HepG2 (cell line): Measurements from ENCODE around the gene TMEM116. TPM values are rescaled to one million over a fixed set of nuclear protein-coding genes. Genes with fewer than 3 reads are reported as not detected.
A peak's percentile ranks its signal among the peaks of the same experiment; 100 is the strongest.

Source experiments
- ATAC-seq: fragments of 200-7000 bp; cut with Tn5 transposase; 3 replicates; pipeline ENCODE4 v1.9.1; 2020; ENCODE audit warnings: mild to moderate bottlenecking, moderate library complexity
- Bru-seq: library from RNA; stranded (reverse); fragments of 400-500 nt; gene quantifications from one replicate; lab custom pipeline; 2021; lab: Mats Ljungman, UMichigan
- BruChase-seq, 2 experiments: library from RNA; stranded (reverse); fragments of 400-500 nt; gene quantifications; one replicate each; lab custom pipeline; 2021; lab: Mats Ljungman, UMichigan
- BruUV-seq: library from RNA; stranded (reverse); fragments of 400-500 nt; replicated peaks from 2 replicates; lab custom pipeline; 2021; lab: Mats Ljungman, UMichigan
- CTCF ChIA-PET: fragments of 300-600 bp; formaldehyde crosslinking; extraction: SDS; loops from one replicate; lab custom pipeline; 2021; ENCODE audit warnings: low total read pairs, inconsistent platforms, low intra/inter-chr PET ratio; lab: Yijun Ruan, JAX
- POLR2A ChIA-PET: fragments of 350-600 bp; sonication (Branson Sonifier 250); formaldehyde crosslinking; loops from one replicate; lab custom pipeline; 2020; ENCODE audit warnings: antibody characterized with exemption, inconsistent platforms; lab: Yijun Ruan, JAX
- DNase-seq: peaks from one replicate; pipeline ENCODE4 v3.0.0-alpha.2; 2015; ENCODE audit warnings: low spot score
- FAIRE-seq: peaks from 3 replicates; lab custom pipeline; 2011; peaks lifted over from hg19 to GRCh38; lab: Jason Lieb, UNC
- H2AFZ ChIP-seq: one replicate; pipeline ENCODE4 v1.6.1; 2011; ENCODE audit warnings: low read length, inconsistent platforms
- H3K27ac ChIP-seq: fragments of 300-600 bp; 3 replicates; pipeline ENCODE4 v1.8.0; 2011; ENCODE audit warnings: mixed run types, mild to moderate bottlenecking, mixed read lengths, low read length, inconsistent platforms; ENCODE audit not compliant: insufficient read depth; ENCODE audit errors: extremely low read length
- H3K27me3 ChIP-seq, 2 experiments: fragments of 200-600 bp in 1 of 2; 2 replicates in 1 of 2; 3 replicates in 1 of 2; pipeline versions ENCODE4 v1.6.0 to v1.8.0; 2011; ENCODE audit warnings: low read length in 2 of 2, mild to moderate bottlenecking in 2 of 2, moderate library complexity in 2 of 2, inconsistent platforms in 1 of 2; ENCODE audit not compliant: insufficient read depth in 2 of 2, control insufficient read depth in 1 of 2
- H3K36me3 ChIP-seq, 2 experiments: fragments of 200-600 bp in 1 of 2; replicated peaks in 1 of 2; 2 replicates in 1 of 2; 3 replicates in 1 of 2; pipeline versions ENCODE4 v1.5.1 to v1.8.0; 2011; ENCODE audit warnings: low read length in 2 of 2, inconsistent platforms in 1 of 2; ENCODE audit not compliant: insufficient read depth in 2 of 2, control insufficient read depth in 1 of 2
- H3K4me1 ChIP-seq: 2 replicates; pipeline ENCODE4 v1.5.1; 2012; ENCODE audit warnings: low read length, inconsistent platforms; ENCODE audit not compliant: insufficient read depth
- H3K4me2 ChIP-seq: 2 replicates; pipeline ENCODE4 v1.6.0; 2011; ENCODE audit warnings: low read depth, low read length, inconsistent platforms
- H3K4me3 ChIP-seq, 3 experiments: fragments of 200-600 bp in 1 of 3; sonication (generic), shearing (Covaris generic) in 1 of 3; replicated peaks in 1 of 3; 2 replicates each; pipeline ENCODE4 v1.5.1; 2011 to 2016; ENCODE audit warnings: low read length in 3 of 3, inconsistent platforms in 2 of 3, low read depth in 2 of 3, mild to moderate bottlenecking in 2 of 3, control low read depth in 1 of 3, mixed read lengths in 1 of 3; ENCODE audit not compliant: insufficient read depth in 1 of 3
- H3K79me2 ChIP-seq: one replicate; pipeline ENCODE4 v1.6.1; 2011; ENCODE audit warnings: low read length, inconsistent platforms; ENCODE audit not compliant: insufficient read depth
- H3K9ac ChIP-seq: 2 replicates; pipeline ENCODE4 v1.6.0; 2011; ENCODE audit warnings: mild to moderate bottlenecking, low read depth, low read length, inconsistent platforms; ENCODE audit not compliant: insufficient read depth
- H3K9me3 ChIP-seq: 2 replicates; pipeline ENCODE4 v1.5.1; 2012; ENCODE audit warnings: mild to moderate bottlenecking, low read length
- H4K20me1 ChIP-seq: 2 replicates; pipeline ENCODE4 v1.6.0; 2011; ENCODE audit warnings: inconsistent platforms, mild to moderate bottlenecking, low read length, moderate library complexity; ENCODE audit not compliant: insufficient read depth
- ASH2L ChIP-seq: fragments of 300-600, 200-600 bp; sonication (generic); IDR thresholded peaks from 2 replicates; pipeline ENCODE4 v1.7.0; 2017; ENCODE audit warnings: low read depth, mild to moderate bottlenecking, moderate library complexity, mixed read lengths, low read length; ENCODE audit not compliant: insufficient read length
- ATF2 ChIP-seq: sonication (generic); formaldehyde crosslinking; IDR thresholded peaks from 2 replicates; pipeline ENCODE4 v1.4.0; 2020; ENCODE audit warnings: missing genetic modification reagents
- HMGXB3 ChIP-seq: sonication (generic); formaldehyde crosslinking; IDR thresholded peaks from 2 replicates; pipeline ENCODE4 v1.4.0; 2020; ENCODE audit warnings: missing genetic modification reagents, borderline replicate concordance
- SMYD3 ChIP-seq: sonication (generic); formaldehyde crosslinking; IDR thresholded peaks from 2 replicates; pipeline ENCODE4 v1.8.1; 2023; ENCODE audit warnings: mild to moderate bottlenecking, missing genetic modification reagents
- SRF ChIP-seq: IDR thresholded peaks from 2 replicates; pipeline ENCODE4 v1.6.1; 2011; ENCODE audit warnings: mild to moderate bottlenecking, low read depth, low read length, moderate library complexity
- ZNF563 ChIP-seq: sonication (generic); formaldehyde crosslinking; IDR thresholded peaks from 2 replicates; pipeline ENCODE4 v1.8.0; 2022; ENCODE audit warnings: mild to moderate bottlenecking, moderate library complexity, missing genetic modification reagents
- ZNF770 ChIP-seq: sonication (generic); formaldehyde crosslinking; IDR thresholded peaks from 2 replicates; pipeline ENCODE4 v1.5.0; 2020; ENCODE audit warnings: mild to moderate bottlenecking, missing genetic modification reagents
- ZSCAN22 ChIP-seq: sonication (generic); formaldehyde crosslinking; IDR thresholded peaks from 2 replicates; pipeline ENCODE4 v1.4.0; 2020; ENCODE audit warnings: mild to moderate bottlenecking, missing genetic modification reagents
- WGBS: methylation state at CpG from one replicate; pipeline ENCODE4 v1.1.6; 2017; ENCODE audit warnings: low lambda C conversion rate; 5-methylcytosine and 5-hydroxymethylcytosine counted together
- in situ Hi-C: cut with HindIII; loops from 2 replicates; pipeline ENCODE4 v1.10.0; 2017; ENCODE audit warnings: low pct_unique_long_range_greater_than_20kb; ENCODE audit not compliant: extremely low pct_ligation_motif_present
- intact Hi-C: fragments of 100-400 bp; cut with micrococcal nuclease; formaldehyde crosslinking; loops from one replicate; pipeline ENCODE4 v1.10.0; 2022; ENCODE audit not compliant: unreplicated experiment
- long read RNA-seq, 2 experiments: library from RNA in 1 of 2; library from polyadenylated mRNA in 1 of 2; stranded (forward) in 1 of 2; unstranded in 1 of 2; transcript quantifications; one replicate each; pipeline ENCODE4 v2.0.0, GENCODE V29; 2019 to 2022
- polyA minus RNA-seq, 3 experiments: library from RNA; depleted of rRNA, polyadenylated mRNA; stranded (reverse); fragments of >200 nt; gene quantifications; 2 replicates each; pipeline ENCODE4 v1.2.3, GENCODE V29; 2011; ENCODE audit warnings: low replicate concordance in 1 of 3
- polyA plus RNA-seq, 8 experiments: library from polyadenylated mRNA; depleted of rRNA in 3 of 8; stranded (reverse) in 7 of 8; unstranded in 1 of 8; fragments of >200 nt; fragmentation: Illumina TruSeq in 4 of 8; extraction: Trizol in 4 of 8; gene quantifications; 2 replicates each; pipeline versions ENCODE4 v1.2.1 to v1.2.3, GENCODE V29; 2011 to 2016; ENCODE audit warnings: low read depth in 4 of 8, missing spikeins in 1 of 8, mixed read lengths in 1 of 8; ENCODE audit not compliant: insufficient read depth in 1 of 8
- total RNA-seq, 5 experiments: library from RNA; depleted of rRNA; stranded (reverse); fragments of >200 nt; fragmentation: Illumina TruSeq; extraction: Trizol; gene quantifications; 2 replicates each; pipeline ENCODE4 v1.2.3, GENCODE V29; 2016; ENCODE audit warnings: low read depth in 1 of 5

Gene TMEM116
- total RNA-seq (2016; rRNA removed; fragmentation: Illumina TruSeq; extraction: Trizol) (11.5 and 14.0 TPM in 2 replicates), polyA plus RNA-seq (2011; rRNA removed) (16.4 and 17.8 TPM in 2 replicates), polyA minus RNA-seq (2011; rRNA and poly(A)+ RNA removed; ENCODE audit: low replicate concordance) (12.7 and 18.4 TPM in 2 replicates), Bru-seq, nascent RNA (percentile 46 among the genes with signal in this experiment), BruChase-seq, experiment 1, labeled RNA remaining after a 6-hour chase (percentile 45 among the genes with signal in this experiment), BruChase-seq, experiment 2, labeled RNA remaining after a 2-hour chase (percentile 52 among the genes with signal in this experiment)
- total RNA-seq (2016; cell fraction: cytosol; rRNA removed; fragmentation: Illumina TruSeq; extraction: Trizol; ENCODE audit: low read depth) = 16.2 and 16.3 TPM in 2 replicates
- 11.3 and 12.0 TPM in 2 replicates for total RNA-seq (2016; cell fraction: insoluble cytoplasmic fraction; rRNA removed; fragmentation: Illumina TruSeq; extraction: Trizol)
- total RNA-seq (2016; cell fraction: membrane; rRNA removed; fragmentation: Illumina TruSeq; extraction: Trizol) = 19.0 and 19.7 TPM in 2 replicates
- total RNA-seq (2016; cell fraction: nucleus; rRNA removed; fragmentation: Illumina TruSeq; extraction: Trizol) = 10.1 and 13.8 TPM in 2 replicates
- polyA plus RNA-seq (2011; cell fraction: cytosol; rRNA removed) = 12.8 and 17.1 TPM in 2 replicates
- polyA plus RNA-seq (2011; cell fraction: nucleus; rRNA removed) = 11.8 and 11.9 TPM in 2 replicates
- polyA plus RNA-seq (2012) = 8.2 and 10.9 TPM in 2 replicates
- 9.4 and 15.0 TPM in 2 replicates for polyA plus RNA-seq (2016; cell fraction: cytosol; fragmentation: Illumina TruSeq; extraction: Trizol; ENCODE audit: low read depth)
- polyA plus RNA-seq (2016; cell fraction: insoluble cytoplasmic fraction; fragmentation: Illumina TruSeq; extraction: Trizol; ENCODE audit: low read depth) = 9.7 and 10.6 TPM in 2 replicates
- polyA plus RNA-seq (2016; cell fraction: membrane; fragmentation: Illumina TruSeq; extraction: Trizol; ENCODE audit: low read depth) = 14.4 and 15.5 TPM in 2 replicates
- polyA plus RNA-seq (2016; cell fraction: nucleus; fragmentation: Illumina TruSeq; extraction: Trizol; ENCODE audit: insufficient read depth, low read depth) = 14.6 and 15.5 TPM in 2 replicates
- polyA minus RNA-seq (2011; cell fraction: cytosol; rRNA and poly(A)+ RNA removed) = 7.5 and 7.6 TPM in 2 replicates
- 17.8 and 18.7 TPM in 2 replicates for polyA minus RNA-seq (2011; cell fraction: nucleus; rRNA and poly(A)+ RNA removed)
- long read RNA-seq, experiment 1, partial matches to known transcripts = 0 of 5 reads
- long read RNA-seq, experiment 1, other reads (novel, unspliced or antisense) = 4 of 5 reads
- long read RNA-seq, experiment 2, partial matches to known transcripts = 2 of 15 reads
- long read RNA-seq, experiment 2, other reads (novel, unspliced or antisense) = 7 of 15 reads

GRCh38 chr12:112012775-112013600 lies at the start of gene TMEM116, which contains the start of gene ERP29:
TMEM116 (minus strand) TSS chr12:112013165; CDS start chr12:112005270, 7,895 bp downstream.
ERP29 (plus strand) TSS chr12:112013426; CDS start chr12:112013466, 40 bp downstream.
- WGBS = 0% methylated on average over 5 of the region's 67 CpGs
- ChIA-PET POLR2A (interaction anchor here (0.6 to 3.8 kb wide), 24 partner anchors 8 to 406 kb away, joined by 3 to 62 read pairs (median 5); partner anchors contain the start of genes ACAD10, BRAP, MAPKAPK5 and PTPN11), CTCF (no interaction called here)
- intact Hi-C loops (loop anchor here (2.0 to 10.0 kb wide), 2 partner anchors 66 to 168 kb away; partner anchors contain the start of gene MAPKAPK5), in situ Hi-C loops (loop anchor here (10.0 kb wide), 1 partner anchor 68 kb away; no protein-coding TSS in a partner anchor)
- H3K4me1 ChIP-seq = peaks cover 55% of the 10 kb centered on the region
- H4K20me1 ChIP-seq = peaks cover 12% of the 10 kb centered on the region
- peak within 1 kb of the TSS; percentile 91 for H3K9ac ChIP-seq
- H3K4me2 ChIP-seq = peak within 1 kb of the TSS; percentile 89
- H3K9me3 ChIP-seq = no peaks in the 10 kb centered on the region
- H3K79me2 ChIP-seq = peaks cover 57% of the 10 kb centered on the region
- no peaks in the 10 kb centered on the region; a peak in 1 of 5 replicates for H3K27me3 ChIP-seq
- ATAC-seq (peak; percentile 76), DNase-seq (peak; percentile 95), FAIRE-seq (peak; percentile 60)
- H2AFZ ChIP-seq = no peak within 1 kb of the TSS
- H3K4me3 ChIP-seq = peak within 1 kb of the TSS; percentile 62 to 86 (median 72)
- BruUV-seq = TSS peak; percentile 87
- peaks cover 0 to 15% of the 10 kb centered on the region in 2 experiments; a peak in 3 of 5 replicates for H3K36me3 ChIP-seq
- peak within 1 kb of the TSS; percentile 91 for H3K27ac ChIP-seq
- no peak for TF ChIP-seq SRF
- TF ChIP-seq ZSCAN22 (CRISPR knock-in tag) = no peak
- peak; percentile 77 for TF ChIP-seq SMYD3 (CRISPR knock-in tag)
- TF ChIP-seq ZNF563 (CRISPR knock-in tag) = peak; percentile 44
- no peak for TF ChIP-seq ZNF770 (CRISPR knock-in tag)
- TF ChIP-seq HMGXB3 (CRISPR knock-in tag) = peak; percentile 12; the same call in 1 of the 2 replicates
- TF ChIP-seq ASH2L = peak; percentile 80
- TF ChIP-seq ATF2 (CRISPR knock-in tag) = peak; percentile 51
